Panc1 (cell line): ENCODE data around the gene TRIM49C. TPM values are rescaled to one million over a fixed set of nuclear protein-coding genes. Genes with fewer than 3 reads are reported as not detected.

ENCODE experiments used
- total RNA-seq: library from RNA; stranded (reverse); gene quantifications from one replicate; pipeline ENCODE4 v1.2.1, GENCODE V29; 2021; ENCODE audit not compliant: unreplicated experiment

The TRIM49C gene
- total RNA-seq, 1 experiment from 2014 or later = not detected

Other genes with a start within 250 kb of the TRIM49C start
- gene TRIM49, start 222.5 kb upstream of the TRIM49C start, total RNA-seq = not detected
- gene TRIM64B, start 152.6 kb upstream of the TRIM49C start, total RNA-seq = not detected
- gene TRIM49D1, start 108.9 kb upstream of the TRIM49C start, total RNA-seq = not detected
- not detected for gene TRIM49D2, start 107.0 kb upstream of the TRIM49C start, total RNA-seq
- gene TRIM64, start 65.1 kb upstream of the TRIM49C start, total RNA-seq = not detected
- not detected for gene UBTFL1, start 54.8 kb downstream of the TRIM49C start, total RNA-seq
- gene NAALAD2, start 103.6 kb downstream of the TRIM49C start, total RNA-seq = not detected
- gene CHORDC1, start 191.9 kb downstream of the TRIM49C start, total RNA-seq = 88.8 TPM